Measurements from ENCODE around the gene ITGB3. TPM values are rescaled to one million over a fixed set of nuclear protein-coding genes. Genes with fewer than 3 reads are reported as not detected.

The ITGB3 gene
- total RNA-seq, 2 donors from 2014 or later, result 68.1 to 197 TPM

- no peak for TF ChIP-seq CTCF (IDR thresholded peaks at IDR 0.05)
- peaks cover 59% of the 10 kb centered on the region for H3K36me3 ChIP-seq
- no peaks in the 10 kb centered on the region for H3K9me3 ChIP-seq
- no peak overlapping the region for H3K4me3 ChIP-seq
- ATAC-seq (ENCODE audit: insufficient number of reproducible peaks, low FRiP score, low read depth) (no peak), DNase-seq (ENCODE audit: low spot score) (no peak)
- peaks cover 18 to 44% of the 10 kb centered on the region in 2 donors for H3K4me1 ChIP-seq (ENCODE audit: control insufficient read depth in 1 of 2, low read depth in 2 of 2)
- no peak overlapping the region for H3K27ac ChIP-seq
- H3K27me3 ChIP-seq (replicated peaks; ENCODE audit: insufficient read depth), result no peaks in the 10 kb centered on the region
Observed at GRCh38 chr17:47300718-47301117, 47.1 kb downstream of the ITGB3 start.

- DNase-seq (ENCODE audit: low spot score) (no peak), ATAC-seq (ENCODE audit: insufficient number of reproducible peaks, low FRiP score, low read depth) (no peak)
- Histone ChIP-seq H3K27ac (no peak overlapping the region), H3K4me3 (no peak overlapping the region), H3K4me1 (ENCODE audit: control insufficient read depth in 1 of 2, low read depth in 2 of 2) (peaks cover 18 to 44% of the 10 kb centered on the region in 2 donors), H3K27me3 (replicated peaks; ENCODE audit: insufficient read depth) (no peaks in the 10 kb centered on the region), H3K36me3 (peaks cover 59% of the 10 kb centered on the region), H3K9me3 (no peaks in the 10 kb centered on the region)
- TF ChIP-seq CTCF (IDR thresholded peaks at IDR 0.05), result no peak
Observed at GRCh38 chr17:47301161-47301560, 47.5 kb downstream of the ITGB3 start.

- Histone ChIP-seq H3K4me1 (ENCODE audit: control insufficient read depth in 1 of 2, low read depth in 2 of 2) (peaks cover 20 to 42% of the 10 kb centered on the region in 2 donors), H3K27ac (no peak overlapping the region), H3K9me3 (no peaks in the 10 kb centered on the region), H3K27me3 (replicated peaks; ENCODE audit: insufficient read depth) (no peaks in the 10 kb centered on the region), H3K4me3 (no peak overlapping the region), H3K36me3 (peaks cover 59% of the 10 kb centered on the region)
- DNase-seq (ENCODE audit: low spot score) (no peak), ATAC-seq (ENCODE audit: insufficient number of reproducible peaks, low FRiP score, low read depth) (no peak)
- TF ChIP-seq CTCF (IDR thresholded peaks at IDR 0.05), result no peak
Observed at GRCh38 chr17:47301831-47302230, 48.2 kb downstream of the ITGB3 start.

- ATAC-seq (ENCODE audit: insufficient number of reproducible peaks, low FRiP score, low read depth) (no peak), DNase-seq (ENCODE audit: low spot score) (no peak)
- peaks cover 66% of the 10 kb centered on the region for H3K36me3 ChIP-seq
- H3K27ac ChIP-seq, result peak overlapping the region; percentile 4 to 85
- no peak overlapping the region for H3K4me3 ChIP-seq
- TF ChIP-seq CTCF (IDR thresholded peaks at IDR 0.05), result no peak
- H3K9me3 ChIP-seq, result no peaks in the 10 kb centered on the region
- H3K4me1 ChIP-seq (ENCODE audit: control insufficient read depth in 1 of 2, low read depth in 2 of 2), result peaks cover 16 to 26% of the 10 kb centered on the region in 2 donors
- no peaks in the 10 kb centered on the region for H3K27me3 ChIP-seq (replicated peaks; ENCODE audit: insufficient read depth)
Observed at GRCh38 chr17:47304186-47304585, 50.6 kb downstream of the ITGB3 start.

- H3K27ac ChIP-seq, result peak overlapping the region; percentile 67 to 85
Observed at GRCh38 chr17:47305302-47305923, 51.8 kb downstream of the ITGB3 start.

More at GRCh38 chr17:47305302-47305923, 51.8 kb downstream of the ITGB3 start:
- Histone ChIP-seq H3K9me3 (no peaks in the 10 kb centered on the region), H3K4me3 (no peak overlapping the region), H3K27me3 (replicated peaks; ENCODE audit: insufficient read depth) (no peaks in the 10 kb centered on the region), H3K36me3 (peaks cover 60% of the 10 kb centered on the region), H3K4me1 (ENCODE audit: control insufficient read depth in 1 of 2, low read depth in 2 of 2) (peaks cover 16 to 21% of the 10 kb centered on the region in 2 donors)
- DNase-seq (ENCODE audit: low spot score) (no peak), ATAC-seq (ENCODE audit: insufficient number of reproducible peaks, low FRiP score, low read depth) (peak; percentile 70)
- TF ChIP-seq CTCF (IDR thresholded peaks at IDR 0.05), result no peak

Measured in thoracic aorta (tissue), 2 donors.